ENCODE measurements around the gene TERT. TPM values are rescaled to one million over a fixed set of nuclear protein-coding genes. Genes with fewer than 3 reads are reported as not detected.
"Not testable (repeated sequence)": the region's sequence is repeated elsewhere in the genome, so short reads cannot be mapped to it uniquely, and the experiment has no call there.

Gene TERT
- total RNA-seq, 3 donors from 2014 or later: under 0.01 TPM; not detected in 2

- Histone ChIP-seq H3K9me3 (no peaks in the 10 kb centered on the region), H3K36me3 (peaks cover 6% of the 10 kb centered on the region), H3K4me3 (no peak overlapping the region), H3K27ac (peak overlapping the region; percentile 45 to 91), H3K27me3 (no peaks in the 10 kb centered on the region), H3K4me1 (peaks cover 4% of the 10 kb centered on the region in 2 donors)
- TF ChIP-seq POLR2AphosphoS5 (IDR thresholded peaks at IDR 0.05) (no peak), POLR2A (IDR thresholded peaks at IDR 0.05) (no peak), CTCF (IDR thresholded peaks at IDR 0.05) (no peak)
- intact Hi-C loops (cut with DNase I; ENCODE audit: low total_unique reads): no loop called here
- DNase-seq (ENCODE audit: low spot score in 2 of 2): peak in 1 of 2 donors; percentile 22
Observed at GRCh38 chr5:1329111-1329579, 34.3 kb upstream of the TERT start.

DNA sequence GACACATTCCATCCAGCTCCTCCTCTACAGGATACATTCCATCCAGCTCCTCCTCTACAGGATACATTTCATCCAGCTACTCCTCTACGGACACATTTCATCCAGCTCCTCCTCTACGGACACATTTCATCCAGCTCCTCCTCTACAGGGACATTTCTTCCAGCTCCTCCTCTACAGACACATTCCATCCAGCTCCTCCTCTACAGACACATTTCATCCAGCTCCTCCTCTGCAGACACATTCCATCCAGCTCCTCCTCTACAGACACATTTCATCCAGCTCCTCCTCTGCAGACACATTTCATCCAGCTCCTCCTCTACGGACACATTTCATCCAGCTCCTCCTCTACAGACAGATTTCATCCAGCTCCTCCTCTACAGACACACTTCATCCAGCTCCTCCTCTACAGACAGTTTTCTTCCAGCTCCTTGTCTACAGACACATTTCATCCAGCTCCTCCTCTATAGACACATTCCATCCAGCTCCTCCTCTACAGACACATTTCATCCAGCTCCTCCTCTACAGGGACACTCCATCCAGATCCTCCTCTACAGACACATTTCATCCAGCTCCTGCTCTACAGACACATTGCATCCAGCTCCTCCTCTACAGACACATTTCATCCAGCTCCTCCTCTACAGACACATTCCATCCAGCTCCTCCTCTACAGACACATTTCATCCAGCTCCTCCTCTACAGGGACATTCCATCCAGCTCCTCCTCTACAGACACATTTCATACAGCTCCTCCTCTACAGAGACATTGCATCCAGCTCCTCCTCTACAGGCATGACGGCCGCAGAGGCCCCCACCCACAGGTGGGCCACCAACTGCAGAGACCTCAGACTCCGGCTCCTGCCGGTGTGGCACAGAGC, 33.6 kb upstream of the TERT start:
- intact Hi-C loops (cut with DNase I; ENCODE audit: low total_unique reads); H3K27me3 ChIP-seq; H3K9me3 ChIP-seq; DNase-seq (ENCODE audit: low spot score in 2 of 2); H3K36me3 ChIP-seq; H3K4me1 ChIP-seq; H3K4me3 ChIP-seq: not testable (repeated sequence)
- H3K27ac ChIP-seq: peak overlapping the region; percentile 45 to 91

DNA sequence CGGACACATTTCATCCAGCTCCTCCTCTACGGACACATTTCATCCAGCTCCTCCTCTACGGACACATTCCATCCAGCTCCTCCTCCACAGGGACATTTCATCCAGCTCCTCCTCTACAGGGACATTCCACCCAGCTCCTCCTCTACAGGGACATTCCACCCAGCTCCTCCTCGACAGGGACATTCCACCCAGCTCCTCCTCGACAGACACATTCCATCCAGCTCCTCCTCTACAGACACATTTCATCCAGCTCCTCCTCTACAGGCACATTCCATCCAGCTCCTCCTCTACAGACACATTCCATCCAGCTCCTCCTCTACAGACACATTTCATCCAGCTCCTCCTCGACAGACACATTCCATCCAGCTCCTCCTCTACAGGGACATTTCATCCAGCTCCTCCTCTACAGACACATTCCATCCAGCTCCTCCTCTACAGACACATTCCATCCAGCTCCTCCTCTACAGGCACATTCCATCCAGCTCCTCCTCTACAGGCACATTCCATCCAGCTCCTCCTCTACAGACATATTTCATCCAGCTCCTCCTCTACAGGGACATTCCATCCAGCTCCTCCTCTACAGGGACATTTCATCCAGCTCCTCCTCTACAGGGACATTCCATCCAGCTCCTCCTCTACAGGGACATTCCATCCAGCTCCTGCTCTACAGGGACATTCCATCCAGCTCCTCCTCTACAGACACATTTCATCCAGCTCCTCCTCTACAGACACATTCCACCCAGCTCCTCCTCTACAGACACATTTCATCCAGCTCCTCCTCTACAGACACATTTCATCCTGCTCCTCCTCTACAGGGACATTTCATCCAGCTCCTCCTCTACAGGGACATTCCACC, 32.3 kb upstream of the TERT start:
- H3K9me3 ChIP-seq; H3K36me3 ChIP-seq; H3K4me1 ChIP-seq; H3K27me3 ChIP-seq; intact Hi-C loops (cut with DNase I; ENCODE audit: low total_unique reads): not testable (repeated sequence)
- Histone ChIP-seq H3K4me3 (peak overlapping the region in 1 of 3 donors; percentile 5), H3K27ac (peak overlapping the region; percentile 65 to 74)
- DNase-seq (ENCODE audit: low spot score in 2 of 2): peak in 1 of 2 donors; percentile 44

GRCh38 chr5:1326532-1326875, 31.6 kb upstream of the TERT start:
- peak overlapping the region; percentile 65 to 74 for H3K27ac ChIP-seq
- H3K36me3 ChIP-seq; H3K27me3 ChIP-seq; H3K4me1 ChIP-seq; intact Hi-C loops (cut with DNase I; ENCODE audit: low total_unique reads); DNase-seq (ENCODE audit: low spot score in 2 of 2); H3K9me3 ChIP-seq: not testable (repeated sequence)
- H3K4me3 ChIP-seq: peak overlapping the region in 1 of 3 donors; percentile 5

DNA sequence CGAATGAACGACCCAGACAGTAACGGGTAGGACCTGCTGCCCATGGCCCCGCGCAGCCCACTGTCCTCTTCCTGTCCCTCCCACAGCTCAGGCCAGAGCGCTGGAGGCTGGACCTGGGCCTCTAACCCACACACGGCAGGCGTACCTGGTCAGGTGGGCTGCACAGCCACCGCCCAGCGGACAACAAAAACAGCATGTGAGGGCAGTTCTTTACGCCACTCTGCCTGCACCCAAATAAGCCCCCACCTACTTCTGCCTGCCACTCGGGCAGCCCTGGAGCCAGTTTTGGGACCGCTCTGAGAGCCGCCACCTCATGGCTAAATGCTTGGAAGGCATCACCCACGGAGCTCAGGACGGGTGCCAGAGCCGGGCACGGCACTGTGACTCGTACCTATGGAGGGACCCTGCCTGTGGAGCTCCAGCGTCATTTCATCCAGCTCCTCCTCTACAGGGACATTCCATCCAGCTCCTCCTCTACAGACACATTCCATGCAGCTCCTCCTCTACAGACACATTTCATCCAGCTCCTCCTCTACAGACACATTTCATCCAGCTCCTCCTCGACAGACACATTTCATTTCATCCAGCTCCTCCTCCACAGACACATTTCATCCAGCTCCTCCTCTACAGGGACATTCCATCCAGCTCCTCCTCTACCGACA, 31.1 kb upstream of the TERT start:
- peak in 1 of 2 donors; percentile 31 for DNase-seq (ENCODE audit: low spot score in 2 of 2)
- Histone ChIP-seq H3K4me3 (no peak overlapping the region), H3K27ac (peak overlapping the region; percentile 34 to 65), H3K27me3 (no peaks in the 10 kb centered on the region), H3K4me1 (peaks cover 4% of the 10 kb centered on the region in 2 donors), H3K9me3 (no peaks in the 10 kb centered on the region), H3K36me3 (no peaks in the 10 kb centered on the region)
- intact Hi-C loops (cut with DNase I; ENCODE audit: low total_unique reads): no loop called here
- TF ChIP-seq POLR2A (IDR thresholded peaks at IDR 0.05) (no peak), POLR2AphosphoS5 (IDR thresholded peaks at IDR 0.05) (no peak), CTCF (IDR thresholded peaks at IDR 0.05) (no peak)

DNA sequence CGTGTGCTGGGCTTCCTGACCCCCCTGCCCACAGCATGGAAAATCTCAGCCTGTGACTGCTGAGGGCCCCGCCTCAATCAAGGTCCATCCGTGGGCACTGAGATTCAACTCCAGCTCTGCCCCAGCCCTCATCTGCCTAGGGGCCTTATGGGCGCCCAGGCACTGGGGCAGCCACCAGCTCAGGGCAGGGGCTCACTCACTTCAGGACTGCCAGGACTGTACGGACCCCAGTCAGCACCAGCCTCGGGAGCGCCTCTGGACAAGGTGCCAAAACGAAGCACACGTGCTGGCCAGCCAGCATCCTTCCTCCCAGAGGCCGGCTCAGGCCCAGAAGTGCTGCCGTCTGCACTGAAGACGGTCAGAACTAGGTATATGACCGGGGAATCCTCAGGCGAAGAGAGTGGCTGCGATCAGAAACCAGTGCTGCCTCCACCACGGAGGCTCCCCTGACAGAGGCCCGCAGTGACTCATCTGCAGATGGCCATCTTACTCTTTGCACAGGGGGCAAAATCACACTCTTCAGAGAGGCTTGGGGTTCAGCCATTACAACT, 30.4 kb upstream of the TERT start:
- TF ChIP-seq CTCF (IDR thresholded peaks at IDR 0.05) (no peak), POLR2AphosphoS5 (IDR thresholded peaks at IDR 0.05) (no peak), POLR2A (IDR thresholded peaks at IDR 0.05) (no peak)

More for the DNA sequence above, 30.4 kb upstream of the TERT start:
- intact Hi-C loops (cut with DNase I; ENCODE audit: low total_unique reads): no loop called here
- DNase-seq (ENCODE audit: low spot score in 2 of 2): peak in 1 of 2 donors; percentile 37
- no peak overlapping the region for H3K27ac ChIP-seq
- H3K36me3 ChIP-seq: peaks cover 6% of the 10 kb centered on the region
- no peak overlapping the region for H3K4me3 ChIP-seq
- H3K9me3 ChIP-seq: no peaks in the 10 kb centered on the region
- H3K4me1 ChIP-seq: peaks cover 0 to 4% of the 10 kb centered on the region in 2 donors
- H3K27me3 ChIP-seq: no peaks in the 10 kb centered on the region

All from breast epithelium (tissue), 4 donors.